Measurements from ENCODE around the gene VEGFC. TPM values are rescaled to one million over a fixed set of nuclear protein-coding genes. Genes with fewer than 3 reads are reported as not detected.

VEGFC gene
- total RNA-seq, 1 experiment from 2014 or later: not detected

- BruUV-seq (replicated peaks): no TSS peak
- no peaks in the 10 kb centered on the region for H3K9me3 Mint-ChIP-seq (ENCODE audit: unreplicated experiment)
Measured at GRCh38 chr4:176671532-176671931, 121.2 kb downstream of the VEGFC start.

GRCh38 chr4:176668324-176668723, 124.4 kb downstream of the VEGFC start:
- no peaks in the 10 kb centered on the region for H3K4me1 Mint-ChIP-seq (ENCODE audit: low read depth, unreplicated experiment)
- intact Hi-C loops (cut with micrococcal nuclease; ENCODE audit: unreplicated experiment): no loop called here
- H3K9me3 ChIP-seq: no peaks in the 10 kb centered on the region
- no peak overlapping the region for H3K4me3 ChIP-seq (ENCODE audit: low read depth, low read length)
- ChIA-PET CTCF (no interaction called here), POLR2A (no interaction called here)
- no peaks in the 10 kb centered on the region for H3K9me3 Mint-ChIP-seq (ENCODE audit: unreplicated experiment)
- no peaks in the 10 kb centered on the region for H3K27me3 ChIP-seq (replicated peaks; ENCODE audit: control insufficient read depth, insufficient read depth, low read length)
- H3K4me3 Mint-ChIP-seq (ENCODE audit: unreplicated experiment): no peak overlapping the region
- no TSS peak for BruUV-seq (replicated peaks)
- no peak for TF ChIP-seq CTCF (IDR thresholded peaks at IDR 0.05; ENCODE audit: insufficient read depth in 1 of 2, low read depth in 1 of 2, low read length in 1 of 2, severe bottlenecking in 1 of 2, unreplicated experiment in 1 of 2)
- no peak overlapping the region for H3K27ac Mint-ChIP-seq (ENCODE audit: unreplicated experiment)
- H3K27me3 Mint-ChIP-seq (ENCODE audit: insufficient read depth, unreplicated experiment): peaks cover 3% of the 10 kb centered on the region
- no peaks in the 10 kb centered on the region for H3K36me3 Mint-ChIP-seq (ENCODE audit: insufficient read depth, unreplicated experiment)
- H3K4me1 ChIP-seq: no peaks in the 10 kb centered on the region
- DNase-seq: no peak
- no peaks in the 10 kb centered on the region for H3K36me3 ChIP-seq (ENCODE audit: control insufficient read depth, insufficient read depth, low read length)

More at GRCh38 chr4:176671532-176671931, 121.2 kb downstream of the VEGFC start:
- Histone ChIP-seq H3K27me3 (replicated peaks; ENCODE audit: control insufficient read depth, insufficient read depth, low read length) (no peaks in the 10 kb centered on the region), H3K4me1 (no peaks in the 10 kb centered on the region), H3K36me3 (ENCODE audit: control insufficient read depth, insufficient read depth, low read length) (no peaks in the 10 kb centered on the region), H3K4me3 (ENCODE audit: low read depth, low read length) (no peak overlapping the region), H3K9me3 (no peaks in the 10 kb centered on the region)
- H3K36me3 Mint-ChIP-seq (ENCODE audit: insufficient read depth, unreplicated experiment): no peaks in the 10 kb centered on the region
- peaks cover 3% of the 10 kb centered on the region for H3K27me3 Mint-ChIP-seq (ENCODE audit: insufficient read depth, unreplicated experiment)
- TF ChIP-seq CTCF (IDR thresholded peaks at IDR 0.05; ENCODE audit: insufficient read depth in 1 of 2, low read depth in 1 of 2, low read length in 1 of 2, severe bottlenecking in 1 of 2, unreplicated experiment in 1 of 2): no peak
- POLR2A ChIA-PET: no interaction called here
- intact Hi-C loops (cut with micrococcal nuclease; ENCODE audit: unreplicated experiment): no loop called here
- no peak for DNase-seq
- no peak overlapping the region for H3K27ac Mint-ChIP-seq (ENCODE audit: unreplicated experiment)
- H3K4me3 Mint-ChIP-seq (ENCODE audit: unreplicated experiment): no peak overlapping the region
- CTCF ChIA-PET: no interaction called here
- H3K4me1 Mint-ChIP-seq (ENCODE audit: low read depth, unreplicated experiment): no peaks in the 10 kb centered on the region

- H3K9me3 Mint-ChIP-seq (ENCODE audit: unreplicated experiment): no peaks in the 10 kb centered on the region
- ChIA-PET POLR2A (no interaction called here), CTCF (no interaction called here)
- H3K4me3 ChIP-seq (ENCODE audit: low read depth, low read length): no peak overlapping the region
- DNase-seq: no peak
- H3K4me1 ChIP-seq: no peaks in the 10 kb centered on the region
- H3K27me3 ChIP-seq (replicated peaks; ENCODE audit: control insufficient read depth, insufficient read depth, low read length): no peaks in the 10 kb centered on the region
- no peaks in the 10 kb centered on the region for H3K4me1 Mint-ChIP-seq (ENCODE audit: low read depth, unreplicated experiment)
- H3K27me3 Mint-ChIP-seq (ENCODE audit: insufficient read depth, unreplicated experiment): peaks cover 3% of the 10 kb centered on the region
- no TSS peak for BruUV-seq (replicated peaks)
- no peak overlapping the region for H3K4me3 Mint-ChIP-seq (ENCODE audit: unreplicated experiment)
- no peak overlapping the region for H3K27ac Mint-ChIP-seq (ENCODE audit: unreplicated experiment)
- no peaks in the 10 kb centered on the region for H3K9me3 ChIP-seq
- H3K36me3 ChIP-seq (ENCODE audit: control insufficient read depth, insufficient read depth, low read length): no peaks in the 10 kb centered on the region
- intact Hi-C loops (cut with micrococcal nuclease; ENCODE audit: unreplicated experiment): no loop called here
- no peak for TF ChIP-seq CTCF (IDR thresholded peaks at IDR 0.05; ENCODE audit: insufficient read depth in 1 of 2, low read depth in 1 of 2, low read length in 1 of 2, severe bottlenecking in 1 of 2, unreplicated experiment in 1 of 2)
- H3K36me3 Mint-ChIP-seq (ENCODE audit: insufficient read depth, unreplicated experiment): no peaks in the 10 kb centered on the region
Measured at GRCh38 chr4:176664964-176665363, 127.8 kb downstream of the VEGFC start.
